Measurements from ENCODE around the gene TRAPPC6A. TPM values are rescaled to one million over a fixed set of nuclear protein-coding genes. Genes with fewer than 3 reads are reported as not detected.

Gene TRAPPC6A
- total and polyA plus RNA-seq, 9 of the 15 experiments (the other 6 are each of a cell fraction or from before 2014, with no cell fraction given): 0.82 to 23.6 (median 11.6) TPM

DNA sequence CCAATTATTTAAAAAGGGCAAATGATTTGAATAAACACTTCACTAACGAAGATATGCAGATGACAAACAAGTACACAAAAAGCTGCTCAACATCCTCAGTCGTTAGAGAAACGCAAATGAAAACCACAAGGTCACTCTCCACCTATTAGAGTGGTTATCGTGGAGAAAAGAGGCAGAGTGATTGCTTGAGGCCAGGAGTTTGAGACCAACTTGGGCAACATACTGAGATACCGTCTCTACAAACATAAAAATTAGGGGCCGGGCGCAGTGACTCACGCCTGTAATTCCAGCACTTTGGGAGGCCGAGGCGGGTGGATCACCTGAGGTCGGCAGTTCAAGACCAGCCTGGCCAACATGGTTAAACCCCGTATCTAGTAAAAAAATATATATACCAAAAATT lies 27.8 kb upstream of the TRAPPC6A start:
- FAIRE-seq (no peak), DNase-seq (ENCODE audit: extremely low read depth in 1 of 4, low spot score in 3 of 4) (peak in 1 of 4 experiments; percentile 37), ATAC-seq (peak; percentile 57)
- Histone ChIP-seq H4K20me1 (replicated peaks; ENCODE audit: control insufficient read depth, insufficient read depth, low read length) (no peaks in the 10 kb centered on the region), H3K79me2 (ENCODE audit: control insufficient read depth, insufficient read depth, low read length) (no peaks in the 10 kb centered on the region), H3K9me1 (ENCODE audit: control insufficient read depth, insufficient read depth, low read length) (no peaks in the 10 kb centered on the region), H3K4me3 (no peak overlapping the region), H3K9me3 (replicated peaks; ENCODE audit: control insufficient read depth, insufficient read depth, low read depth, low read length) (no peaks in the 10 kb centered on the region), H3K36me3 (ENCODE audit: control insufficient read depth, insufficient read depth, low read length) (no peaks in the 10 kb centered on the region), H3K27ac (ENCODE audit: extremely low read depth, low read depth, low read length) (no peak overlapping the region), H3K27me3 (ENCODE audit: control insufficient read depth in 2 of 2, insufficient read depth in 2 of 2, low read length in 2 of 2) (no peaks in the 10 kb centered on the region), H3K4me1 (replicated peaks in 1 of 2; ENCODE audit: control insufficient read depth in 2 of 2, insufficient read depth in 2 of 2, low read length in 2 of 2) (no peaks in the 10 kb centered on the region; a peak in 1 of 5 replicates), H3K9ac (ENCODE audit: insufficient read depth in 1 of 2, low read depth in 2 of 2, low read length in 2 of 2) (no peak overlapping the region), H3K4me2 (ENCODE audit: insufficient read depth, low read length) (no peak overlapping the region), H2AFZ (ENCODE audit: low read depth, low read length) (no peak overlapping the region)
- 4% methylated on average over 12 of the region's 12 CpGs for WGBS (ENCODE audit: insufficient coverage, low coverage, missing lambda C conversion rate)
- CTCF ChIA-PET (ENCODE audit: low intra/inter-chr PET ratio): no interaction called here
- POLR2A ChIA-PET: no interaction called here
- BruUV-seq (replicated peaks): no TSS peak
- intact Hi-C loops (cut with micrococcal nuclease) (no loop called here), in situ Hi-C loops (cut with MboI) (no loop called here)
- 0 out of 2 replicates have a peak, but pooled peaks have one; percentile 17 for TF ChIP-seq CEBPB (tag; IDR thresholded peaks at IDR 0.05)
- no peak for TF ChIP-seq CBFA2T3 (IDR thresholded peaks at IDR 0.05)
- TF ChIP-seq, protein P1, sequence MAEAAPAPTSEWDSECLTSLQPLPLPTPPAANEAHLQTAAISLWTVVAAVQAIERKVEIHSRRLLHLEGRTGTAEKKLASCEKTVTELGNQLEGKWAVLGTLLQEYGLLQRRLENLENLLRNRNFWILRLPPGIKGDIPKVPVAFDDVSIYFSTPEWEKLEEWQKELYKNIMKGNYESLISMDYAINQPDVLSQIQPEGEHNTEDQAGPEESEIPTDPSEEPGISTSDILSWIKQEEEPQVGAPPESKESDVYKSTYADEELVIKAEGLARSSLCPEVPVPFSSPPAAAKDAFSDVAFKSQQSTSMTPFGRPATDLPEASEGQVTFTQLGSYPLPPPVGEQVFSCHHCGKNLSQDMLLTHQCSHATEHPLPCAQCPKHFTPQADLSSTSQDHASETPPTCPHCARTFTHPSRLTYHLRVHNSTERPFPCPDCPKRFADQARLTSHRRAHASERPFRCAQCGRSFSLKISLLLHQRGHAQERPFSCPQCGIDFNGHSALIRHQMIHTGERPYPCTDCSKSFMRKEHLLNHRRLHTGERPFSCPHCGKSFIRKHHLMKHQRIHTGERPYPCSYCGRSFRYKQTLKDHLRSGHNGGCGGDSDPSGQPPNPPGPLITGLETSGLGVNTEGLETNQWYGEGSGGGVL (CRISPR knock-in tag; IDR thresholded peaks at IDR 0.05): no peak
- peak; percentile 36; the same call in 1 of the 2 replicates for TF ChIP-seq JUND (IDR thresholded peaks at IDR 0.05; ENCODE audit: borderline replicate concordance, low read depth, low read length)
- TF ChIP-seq JUND (tag; IDR thresholded peaks at IDR 0.05; ENCODE audit: borderline replicate concordance, low read depth, low read length): no peak; the same call in 2 of the 3 replicates
- TF ChIP-seq MGA (IDR thresholded peaks at IDR 0.05): no peak
- no peak for TF ChIP-seq ZNF232 (CRISPR knock-in tag; IDR thresholded peaks at IDR 0.05)
- TF ChIP-seq ZNF263 (CRISPR knock-in tag; IDR thresholded peaks at IDR 0.05; ENCODE audit: borderline replicate concordance): no peak
- TF ChIP-seq KDM1A (IDR thresholded peaks at IDR 0.05): peak; percentile 44 to 56; a peak in 3 of 4 replicates
- peak; percentile 45 for TF ChIP-seq ARID1B (IDR thresholded peaks at IDR 0.05)

All from K562 (cell line).